ENCODE measurements around the gene POPDC2. TPM values are rescaled to one million over a fixed set of nuclear protein-coding genes. Genes with fewer than 3 reads are reported as not detected.
"Not testable (repeated sequence)": the region's sequence is repeated elsewhere in the genome, so short reads cannot be mapped to it uniquely, and the experiment has no call there.

Gene POPDC2
- total RNA-seq, 1 donor from 2014 or later, result 1.6 TPM

- no peak for DNase-seq (ENCODE audit: extremely low read depth, low read depth, low spot score)
Measured at GRCh38 chr3:119620899-119621298, 39.5 kb downstream of the POPDC2 start.

GRCh38 chr3:119619094-119619493, 41.3 kb downstream of the POPDC2 start:
- no peak for DNase-seq (ENCODE audit: extremely low read depth, low read depth, low spot score)

GRCh38 chr3:119616056-119616455, 44.3 kb downstream of the POPDC2 start:
- no peak for DNase-seq (ENCODE audit: extremely low read depth, low read depth, low spot score)

DNA sequence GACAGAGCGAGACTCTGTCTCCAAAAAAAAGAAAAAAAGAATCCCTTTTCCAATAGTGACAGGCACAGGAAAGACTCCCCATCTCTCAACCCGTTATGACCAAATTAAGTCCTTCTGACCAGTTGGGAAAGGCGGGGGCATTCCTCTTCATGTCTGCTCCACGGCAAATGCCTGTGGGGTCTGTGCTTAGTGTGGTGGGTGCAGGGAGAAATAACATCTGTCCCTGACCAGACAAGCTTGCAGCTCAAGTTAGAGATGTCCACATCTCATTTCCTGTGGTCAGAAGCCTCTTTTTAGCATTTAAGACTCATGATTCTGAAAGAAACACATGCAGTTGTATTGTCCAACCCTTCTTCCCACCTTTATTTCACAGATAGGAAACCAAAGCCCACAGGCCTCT, 46.5 kb downstream of the POPDC2 start:
- no peak for DNase-seq (ENCODE audit: extremely low read depth, low read depth, low spot score)

DNA sequence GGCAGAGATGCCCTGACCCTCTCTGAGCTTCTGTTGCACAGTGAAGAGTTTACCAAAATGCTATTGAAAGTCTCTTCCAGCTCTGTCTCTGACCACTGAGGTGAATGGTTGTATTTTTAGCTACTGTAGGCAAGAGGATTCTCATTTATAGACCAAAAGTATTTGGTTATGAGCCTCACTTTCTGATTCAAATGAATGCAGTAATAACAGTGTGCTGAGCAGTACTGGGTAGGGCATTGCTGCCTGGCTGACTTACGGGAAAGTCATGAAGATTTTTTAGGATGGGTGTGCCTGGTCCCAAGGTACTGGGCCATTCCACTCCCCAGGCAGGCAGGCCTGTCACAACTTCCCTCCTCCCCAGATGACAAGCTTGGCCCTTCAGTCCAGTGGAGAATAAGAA, 47.2 kb downstream of the POPDC2 start:
- DNase-seq (ENCODE audit: extremely low read depth, low read depth, low spot score), result no peak

- DNase-seq (ENCODE audit: extremely low read depth, low read depth, low spot score), result no peak
Measured at GRCh38 chr3:119611664-119612063, 48.7 kb downstream of the POPDC2 start.

GRCh38 chr3:119609301-119609700, 51.1 kb downstream of the POPDC2 start:
- no peak for DNase-seq (ENCODE audit: extremely low read depth, low read depth, low spot score)

- no peak for DNase-seq (ENCODE audit: extremely low read depth, low read depth, low spot score)
Measured at GRCh38 chr3:119608405-119609000, 51.9 kb downstream of the POPDC2 start.

GRCh38 chr3:119604878-119605277, 55.5 kb downstream of the POPDC2 start:
- DNase-seq (ENCODE audit: extremely low read depth, low read depth, low spot score), result no peak

- no peak for DNase-seq (ENCODE audit: extremely low read depth, low read depth, low spot score)
Measured at GRCh38 chr3:119602676-119603075, 57.7 kb downstream of the POPDC2 start.

DNA sequence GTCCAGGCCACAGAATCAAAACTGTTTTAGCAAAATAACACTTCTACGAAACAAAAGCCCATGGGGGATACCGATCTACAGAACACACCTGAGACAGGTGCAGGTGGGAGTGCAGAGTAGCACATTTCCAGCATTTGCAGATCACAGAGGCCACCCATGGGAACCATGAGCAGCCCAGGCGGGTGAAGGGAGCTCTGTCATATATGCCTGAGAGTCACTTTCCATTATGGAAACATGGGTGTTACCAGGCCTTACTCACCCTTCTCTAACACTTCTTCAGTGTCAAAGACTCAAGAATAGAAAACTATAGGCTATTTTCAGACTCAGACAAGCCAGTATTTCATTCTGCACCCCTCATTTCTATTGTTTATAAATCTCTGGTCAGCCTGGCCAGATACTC, 59.2 kb downstream of the POPDC2 start:
- DNase-seq (ENCODE audit: extremely low read depth, low read depth, low spot score), result no peak

- DNase-seq (ENCODE audit: extremely low read depth, low read depth, low spot score), result no peak
Measured at GRCh38 chr3:119600732-119601131, 59.7 kb downstream of the POPDC2 start.

- no peak for DNase-seq (ENCODE audit: extremely low read depth, low read depth, low spot score)
Measured at GRCh38 chr3:119599558-119600174, 60.7 kb downstream of the POPDC2 start.

DNA sequence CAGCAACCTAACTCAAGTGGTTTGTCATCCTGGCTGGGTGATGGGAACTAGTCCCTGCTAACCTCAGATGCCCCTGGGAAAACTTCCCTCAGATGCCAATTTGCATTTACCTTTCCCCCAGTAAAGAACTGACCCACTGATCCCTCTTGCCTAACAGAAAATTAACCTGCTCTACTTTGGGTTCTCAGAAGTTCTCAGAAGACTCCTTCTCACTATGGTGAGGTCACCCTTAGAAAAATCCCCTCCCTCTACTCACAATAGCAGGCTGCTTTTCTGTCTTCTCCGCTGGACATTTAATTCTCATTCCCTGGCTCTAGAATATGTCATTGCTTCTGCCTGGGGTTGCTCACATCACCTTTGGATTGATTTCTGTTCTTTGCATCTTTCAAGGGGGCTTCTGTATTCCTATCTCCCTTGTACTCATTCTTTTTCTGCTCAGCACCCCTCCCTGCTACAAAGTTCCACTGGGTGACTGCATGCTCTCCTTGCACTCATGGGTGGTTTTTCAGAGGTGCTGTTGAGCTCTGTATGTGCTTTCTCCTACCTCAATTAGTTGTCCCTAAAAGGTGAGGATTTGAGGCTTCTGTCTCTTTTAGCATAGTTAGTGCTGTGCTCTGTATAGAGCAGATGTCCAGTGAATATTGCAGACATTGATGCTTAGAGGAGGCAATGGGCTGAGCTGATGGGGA, 61.8 kb downstream of the POPDC2 start:
- DNase-seq (ENCODE audit: extremely low read depth, low read depth, low spot score), result no peak

DNA sequence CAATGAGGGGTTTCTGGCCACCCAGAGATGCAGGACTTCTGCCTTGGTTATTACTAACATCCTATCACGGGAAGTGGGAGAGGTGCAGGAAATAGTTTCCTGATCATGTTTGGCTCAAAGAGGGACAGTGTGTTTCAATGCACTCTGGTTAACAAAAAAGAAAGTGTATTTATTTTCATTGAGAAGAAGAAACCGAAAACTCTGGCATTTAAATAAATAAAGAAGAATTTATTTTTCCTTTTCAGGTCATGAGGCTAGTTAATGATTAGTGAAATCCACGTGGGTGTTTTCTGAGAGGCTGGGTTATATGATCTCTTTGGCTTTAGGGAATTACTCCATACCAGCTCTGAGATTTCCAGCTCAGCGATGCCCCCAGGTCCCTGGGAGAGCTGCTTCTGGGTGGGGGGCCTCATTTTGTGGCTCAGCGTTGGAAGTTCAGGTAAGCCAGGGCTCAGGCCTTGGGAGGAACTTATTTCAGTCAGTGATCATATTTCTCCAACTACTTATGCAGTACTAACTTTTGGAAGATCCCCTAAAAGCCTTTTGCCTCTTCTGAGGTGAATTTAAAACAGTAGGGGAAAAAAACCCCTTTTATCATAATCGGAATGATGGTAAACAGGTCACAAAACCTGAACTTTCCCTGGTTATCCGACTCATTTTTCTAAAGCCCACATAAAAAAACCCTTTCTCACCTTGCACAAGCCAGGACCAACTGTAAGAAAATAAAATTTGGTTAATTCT, 62.7 kb downstream of the POPDC2 start, which contains the start of gene PLA1A:
PLA1A (plus strand) TSS at position 338 of the 741 bp plus-strand sequence; CDS start at position 367, 29 bp downstream.
- DNase-seq (ENCODE audit: extremely low read depth, low read depth, low spot score), result no peak

- DNase-seq (ENCODE audit: extremely low read depth, low read depth, low spot score), result no peak
Measured at GRCh38 chr3:119596398-119596797, 64.0 kb downstream of the POPDC2 start.

- DNase-seq (ENCODE audit: extremely low read depth, low read depth, low spot score), result no peak
Measured at GRCh38 chr3:119595639-119596334, 64.6 kb downstream of the POPDC2 start.

DNA sequence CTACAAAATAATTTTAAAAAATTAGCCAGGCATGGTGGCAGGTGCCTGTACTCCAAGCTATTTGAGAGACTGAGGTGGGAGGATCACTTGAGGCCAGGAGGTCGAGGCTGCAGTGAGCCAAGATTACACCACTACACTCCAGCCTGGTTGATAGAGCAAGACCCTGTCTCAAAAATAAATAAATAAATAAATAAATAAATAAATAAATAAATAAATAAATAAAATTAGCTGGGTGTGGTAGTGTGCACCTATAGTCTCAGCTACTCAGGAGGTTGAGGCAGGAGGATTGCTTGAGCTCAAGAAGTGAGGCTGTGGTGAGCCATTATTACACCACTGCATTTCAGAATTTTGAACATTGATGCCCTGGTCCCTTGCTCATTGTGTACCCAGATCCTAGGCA, 65.5 kb downstream of the POPDC2 start:
- DNase-seq (ENCODE audit: extremely low read depth, low read depth, low spot score), result not testable (repeated sequence)

GRCh38 chr3:119594066-119594465, 66.3 kb downstream of the POPDC2 start:
- DNase-seq (ENCODE audit: extremely low read depth, low read depth, low spot score), result no peak

GRCh38 chr3:119592861-119593260, 67.5 kb downstream of the POPDC2 start:
- DNase-seq (ENCODE audit: extremely low read depth, low read depth, low spot score), result no peak
